Mesodermal cell (in vitro differentiated cells): ENCODE data around the gene THBS1.

ENCODE experiments used
- H3K27ac ChIP-seq: 2 replicates; pipeline ENCODE4 v1.7.0; 2013; ENCODE audit warnings: mild to moderate bottlenecking, low read depth, low read length, moderate library complexity; ENCODE audit not compliant: severe bottlenecking
- H3K36me3 ChIP-seq: 2 replicates; pipeline ENCODE4 v1.7.1; 2013; ENCODE audit warnings: mild to moderate bottlenecking, low read length, moderate library complexity; ENCODE audit not compliant: control insufficient read depth, insufficient read depth
- H3K4me1 ChIP-seq: one replicate; pipeline ENCODE4 v1.7.1; 2013; ENCODE audit warnings: mild to moderate bottlenecking, low read length; ENCODE audit not compliant: insufficient read depth, control insufficient read depth, poor library complexity, severe bottlenecking
- H3K4me3 ChIP-seq: 2 replicates; pipeline ENCODE4 v1.7.0; 2013; ENCODE audit warnings: low read length, control low read depth, mild to moderate bottlenecking; ENCODE audit not compliant: insufficient read depth, poor library complexity, severe bottlenecking; ENCODE audit errors: extremely low read depth
- H3K9me3 ChIP-seq: 2 replicates; pipeline ENCODE4 v1.7.1; 2013; ENCODE audit warnings: mild to moderate bottlenecking, low read length, moderate library complexity; ENCODE audit not compliant: control insufficient read depth
- WGBS, 2 experiments: methylation state at CpG; one replicate each; pipeline ENCODE4 v1.1.5; 2013; ENCODE audit warnings: missing lambda C conversion rate in 2 of 2; ENCODE audit not compliant: insufficient coverage in 2 of 2; 5-methylcytosine and 5-hydroxymethylcytosine counted together

Gene THBS1

GRCh38 chr15:39583596-39584265, 2.9 kb downstream of the THBS1 start:
- Histone ChIP-seq H3K9me3 (no peaks in the 10 kb centered on the region), H3K27ac (no peak overlapping the region)
- WGBS, 2 experiments, result 97% methylated on average over 7 to 8 of the region's 13 CpGs

GRCh38 chr15:39584266-39584659, 3.4 kb downstream of the THBS1 start:
- Histone ChIP-seq H3K4me3 (peak overlapping the region; percentile 65), H3K4me1 (peaks cover 37% of the 10 kb centered on the region), H3K36me3 (peaks cover 76% of the 10 kb centered on the region), H3K9me3 (no peaks in the 10 kb centered on the region), H3K27ac (no peak overlapping the region)
- WGBS, 2 experiments, result 89 to 95% methylated on average over 6 of the region's 7 CpGs

More at GRCh38 chr15:39583596-39584265, 2.9 kb downstream of the THBS1 start:
- peak overlapping the region; percentile 65 for H3K4me3 ChIP-seq
- peaks cover 71% of the 10 kb centered on the region for H3K36me3 ChIP-seq
- peaks cover 42% of the 10 kb centered on the region for H3K4me1 ChIP-seq

GRCh38 chr15:39584662-39585388, 3.9 kb downstream of the THBS1 start:
- WGBS, 2 experiments, result 92% methylated on average over 2 of the region's 3 CpGs; no CpG with 5 or more reads in 1 of the 2 experiments
- Histone ChIP-seq H3K4me3 (peak overlapping the region; percentile 65), H3K27ac (no peak overlapping the region), H3K9me3 (no peaks in the 10 kb centered on the region), H3K36me3 (peaks cover 82% of the 10 kb centered on the region), H3K4me1 (peaks cover 35% of the 10 kb centered on the region)

GRCh38 chr15:39585389-39585841, 4.5 kb downstream of the THBS1 start:
- 90 to 100% methylated on average over 3 to 4 of the region's 4 CpGs for WGBS, 2 experiments
- no peaks in the 10 kb centered on the region for H3K9me3 ChIP-seq
- H3K4me1 ChIP-seq, result peaks cover 35% of the 10 kb centered on the region
- peak overlapping the region; percentile 65 for H3K4me3 ChIP-seq
- no peak overlapping the region for H3K27ac ChIP-seq
- H3K36me3 ChIP-seq, result peaks cover 88% of the 10 kb centered on the region

GRCh38 chr15:39585871-39586301, 5.0 kb downstream of the THBS1 start:
- H3K4me1 ChIP-seq, result peaks cover 35% of the 10 kb centered on the region
- 98 to 100% methylated on average over 2 to 4 of the region's 4 CpGs for WGBS, 2 experiments
- peaks cover 93% of the 10 kb centered on the region for H3K36me3 ChIP-seq
- H3K4me3 ChIP-seq, result peak overlapping the region; percentile 65
- no peaks in the 10 kb centered on the region for H3K9me3 ChIP-seq
- no peak overlapping the region for H3K27ac ChIP-seq

GRCh38 chr15:39586387-39587095, 5.7 kb downstream of the THBS1 start:
- peaks cover 99% of the 10 kb centered on the region for H3K36me3 ChIP-seq
- WGBS, 2 experiments, result 93 to 95% methylated on average over 5 to 7 of the region's 10 CpGs
- no peak overlapping the region for H3K4me3 ChIP-seq
- no peak overlapping the region for H3K27ac ChIP-seq
- peaks cover 35% of the 10 kb centered on the region for H3K4me1 ChIP-seq
- no peaks in the 10 kb centered on the region for H3K9me3 ChIP-seq

- no peaks in the 10 kb centered on the region for H3K9me3 ChIP-seq
- H3K36me3 ChIP-seq, result peaks cover 98% of the 10 kb centered on the region
- H3K4me1 ChIP-seq, result peaks cover 34% of the 10 kb centered on the region
- 91 to 93% methylated on average over 14 to 16 of the region's 17 CpGs for WGBS, 2 experiments
- H3K4me3 ChIP-seq, result no peak overlapping the region
- H3K27ac ChIP-seq, result no peak overlapping the region
Observed at GRCh38 chr15:39587096-39587721, 6.3 kb downstream of the THBS1 start.

GRCh38 chr15:39587731-39588530, 7.1 kb downstream of the THBS1 start:
- 90 to 96% methylated on average over 11 to 12 of the region's 13 CpGs for WGBS, 2 experiments
- Histone ChIP-seq H3K36me3 (peaks cover 98% of the 10 kb centered on the region), H3K4me3 (no peak overlapping the region), H3K9me3 (no peaks in the 10 kb centered on the region), H3K4me1 (peaks cover 31% of the 10 kb centered on the region), H3K27ac (peak overlapping the region; percentile 13)

- Histone ChIP-seq H3K4me1 (peaks cover 26% of the 10 kb centered on the region), H3K9me3 (no peaks in the 10 kb centered on the region), H3K4me3 (no peak overlapping the region), H3K36me3 (peaks cover 98% of the 10 kb centered on the region), H3K27ac (no peak overlapping the region)
- WGBS, 2 experiments, result 97% methylated on average over 10 to 11 of the region's 13 CpGs
Observed at GRCh38 chr15:39588531-39589192, 7.8 kb downstream of the THBS1 start.
